Measurements from ENCODE around the gene STXBP4. TPM values are rescaled to one million over a fixed set of nuclear protein-coding genes. Genes with fewer than 3 reads are reported as not detected.

The STXBP4 gene
- total RNA-seq, 2 donors from 2014 or later: 12.7 to 31.4 TPM

GRCh38 chr17:55054429-55054828 is 85.9 kb downstream of the STXBP4 start:
- Histone ChIP-seq H3K4me1 (ENCODE audit: control insufficient read depth in 1 of 2, low read depth in 2 of 2) (no peaks in the 10 kb centered on the region), H3K36me3 (no peaks in the 10 kb centered on the region), H3K27me3 (replicated peaks; ENCODE audit: insufficient read depth) (no peaks in the 10 kb centered on the region), H3K4me3 (no peak overlapping the region), H3K9me3 (no peaks in the 10 kb centered on the region), H3K27ac (no peak overlapping the region)
- no peak for TF ChIP-seq CTCF (IDR thresholded peaks at IDR 0.05)
- DNase-seq (ENCODE audit: low spot score) (no peak), ATAC-seq (ENCODE audit: insufficient number of reproducible peaks, low FRiP score, low read depth) (no peak)

- Histone ChIP-seq H3K36me3 (no peaks in the 10 kb centered on the region), H3K4me1 (ENCODE audit: control insufficient read depth in 1 of 2, low read depth in 2 of 2) (no peaks in the 10 kb centered on the region), H3K27ac (no peak overlapping the region), H3K4me3 (no peak overlapping the region), H3K27me3 (replicated peaks; ENCODE audit: insufficient read depth) (no peaks in the 10 kb centered on the region), H3K9me3 (no peaks in the 10 kb centered on the region)
- ATAC-seq (ENCODE audit: insufficient number of reproducible peaks, low FRiP score, low read depth): no peak
- TF ChIP-seq CTCF (IDR thresholded peaks at IDR 0.05): no peak
- no peak for DNase-seq (ENCODE audit: low spot score)
Observed at GRCh38 chr17:55056526-55056925, 88.0 kb downstream of the STXBP4 start.

GRCh38 chr17:55057184-55057583 is 88.6 kb downstream of the STXBP4 start:
- Histone ChIP-seq H3K36me3 (no peaks in the 10 kb centered on the region), H3K4me1 (ENCODE audit: control insufficient read depth in 1 of 2, low read depth in 2 of 2) (no peaks in the 10 kb centered on the region), H3K4me3 (no peak overlapping the region), H3K9me3 (no peaks in the 10 kb centered on the region), H3K27ac (no peak overlapping the region), H3K27me3 (replicated peaks; ENCODE audit: insufficient read depth) (no peaks in the 10 kb centered on the region)
- no peak for TF ChIP-seq CTCF (IDR thresholded peaks at IDR 0.05)
- no peak for DNase-seq (ENCODE audit: low spot score)
- ATAC-seq (ENCODE audit: insufficient number of reproducible peaks, low FRiP score, low read depth): no peak

- no peak for TF ChIP-seq CTCF (IDR thresholded peaks at IDR 0.05)
- Histone ChIP-seq H3K36me3 (no peaks in the 10 kb centered on the region), H3K4me1 (ENCODE audit: control insufficient read depth in 1 of 2, low read depth in 2 of 2) (no peaks in the 10 kb centered on the region), H3K9me3 (no peaks in the 10 kb centered on the region), H3K4me3 (no peak overlapping the region), H3K27ac (no peak overlapping the region), H3K27me3 (replicated peaks; ENCODE audit: insufficient read depth) (no peaks in the 10 kb centered on the region)
- ATAC-seq (ENCODE audit: insufficient number of reproducible peaks, low FRiP score, low read depth) (no peak), DNase-seq (ENCODE audit: low spot score) (no peak)
Observed at GRCh38 chr17:55059724-55060123, 91.2 kb downstream of the STXBP4 start.

- no peak for TF ChIP-seq CTCF (IDR thresholded peaks at IDR 0.05)
- DNase-seq (ENCODE audit: low spot score) (no peak), ATAC-seq (ENCODE audit: insufficient number of reproducible peaks, low FRiP score, low read depth) (no peak)
- H3K27me3 ChIP-seq (replicated peaks; ENCODE audit: insufficient read depth): no peaks in the 10 kb centered on the region
- no peaks in the 10 kb centered on the region for H3K9me3 ChIP-seq
- H3K36me3 ChIP-seq: no peaks in the 10 kb centered on the region
- H3K4me3 ChIP-seq: no peak overlapping the region
- H3K4me1 ChIP-seq (ENCODE audit: control insufficient read depth in 1 of 2, low read depth in 2 of 2): no peaks in the 10 kb centered on the region
- H3K27ac ChIP-seq: no peak overlapping the region
Observed at GRCh38 chr17:55062921-55063320, 94.4 kb downstream of the STXBP4 start.
